WERI-Rb-1 (cell line): ENCODE results near the gene SH3TC1.

Source experiments
- DNase-seq: peaks from one replicate; pipeline ENCODE4 v3.0.0-alpha.2; 2020
- H3K27ac ChIP-seq: fragments of 250-450 bp; sonication (Bioruptor Pico); 2 replicates; pipeline ENCODE4 v1.5.1; 2020; ENCODE audit warnings: mild to moderate bottlenecking, moderate library complexity
- H3K27me3 ChIP-seq: fragments of 250-450 bp; sonication (Bioruptor Pico); 2 replicates; pipeline ENCODE4 v1.5.1; 2021; ENCODE audit warnings: mild to moderate bottlenecking, low read depth, moderate library complexity; ENCODE audit not compliant: insufficient read depth, severe bottlenecking
- H3K36me3 ChIP-seq: fragments of 250-450 bp; sonication (Bioruptor Pico); 2 replicates; pipeline ENCODE4 v1.5.1; 2020; ENCODE audit warnings: mild to moderate bottlenecking, moderate library complexity
- H3K4me3 ChIP-seq: 2 replicates; pipeline ENCODE4 v1.5.1; 2011; ENCODE audit warnings: low read depth, mild to moderate bottlenecking, control low read depth, low read length
- H3K9me3 ChIP-seq: fragments of 250-450 bp; sonication (Bioruptor Pico); 2 replicates; pipeline ENCODE4 v1.5.1; 2021; ENCODE audit warnings: mild to moderate bottlenecking, moderate library complexity; ENCODE audit not compliant: severe bottlenecking
- TF ChIP-seq, protein P1 (sequence below): IDR thresholded peaks from 2 replicates; pipeline ENCODE4 v1.5.1; 2011; ENCODE audit warnings: low read depth, mild to moderate bottlenecking, control low read depth, inconsistent platforms, low read length

SH3TC1 gene

DNA sequence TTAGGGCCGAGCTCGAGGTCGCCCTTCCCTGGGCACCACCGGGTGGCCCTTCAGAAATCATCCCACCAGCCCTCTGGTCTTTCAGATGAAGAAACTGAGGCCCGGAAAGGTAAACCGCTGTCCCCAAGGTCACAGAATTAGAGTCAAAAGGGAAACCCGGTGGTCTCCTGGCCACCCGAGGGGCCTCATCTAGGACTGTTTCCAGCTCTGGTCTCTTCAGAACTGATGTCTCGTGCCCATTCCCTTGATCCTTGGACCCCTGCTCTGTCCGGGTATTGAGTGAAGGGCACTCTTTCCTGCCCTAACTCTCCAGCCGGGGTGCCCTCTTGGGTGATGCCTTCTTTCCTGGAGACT, 71.3 kb downstream of the SH3TC1 start:
- no peak for DNase-seq
- TF ChIP-seq, protein P1, sequence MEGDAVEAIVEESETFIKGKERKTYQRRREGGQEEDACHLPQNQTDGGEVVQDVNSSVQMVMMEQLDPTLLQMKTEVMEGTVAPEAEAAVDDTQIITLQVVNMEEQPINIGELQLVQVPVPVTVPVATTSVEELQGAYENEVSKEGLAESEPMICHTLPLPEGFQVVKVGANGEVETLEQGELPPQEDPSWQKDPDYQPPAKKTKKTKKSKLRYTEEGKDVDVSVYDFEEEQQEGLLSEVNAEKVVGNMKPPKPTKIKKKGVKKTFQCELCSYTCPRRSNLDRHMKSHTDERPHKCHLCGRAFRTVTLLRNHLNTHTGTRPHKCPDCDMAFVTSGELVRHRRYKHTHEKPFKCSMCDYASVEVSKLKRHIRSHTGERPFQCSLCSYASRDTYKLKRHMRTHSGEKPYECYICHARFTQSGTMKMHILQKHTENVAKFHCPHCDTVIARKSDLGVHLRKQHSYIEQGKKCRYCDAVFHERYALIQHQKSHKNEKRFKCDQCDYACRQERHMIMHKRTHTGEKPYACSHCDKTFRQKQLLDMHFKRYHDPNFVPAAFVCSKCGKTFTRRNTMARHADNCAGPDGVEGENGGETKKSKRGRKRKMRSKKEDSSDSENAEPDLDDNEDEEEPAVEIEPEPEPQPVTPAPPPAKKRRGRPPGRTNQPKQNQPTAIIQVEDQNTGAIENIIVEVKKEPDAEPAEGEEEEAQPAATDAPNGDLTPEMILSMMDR, result no peak
- Histone ChIP-seq H3K4me3 (no peak overlapping the region), H3K36me3 (no peaks in the 10 kb centered on the region), H3K27me3 (no peaks in the 10 kb centered on the region), H3K27ac (no peak overlapping the region), H3K9me3 (no peaks in the 10 kb centered on the region)

DNA sequence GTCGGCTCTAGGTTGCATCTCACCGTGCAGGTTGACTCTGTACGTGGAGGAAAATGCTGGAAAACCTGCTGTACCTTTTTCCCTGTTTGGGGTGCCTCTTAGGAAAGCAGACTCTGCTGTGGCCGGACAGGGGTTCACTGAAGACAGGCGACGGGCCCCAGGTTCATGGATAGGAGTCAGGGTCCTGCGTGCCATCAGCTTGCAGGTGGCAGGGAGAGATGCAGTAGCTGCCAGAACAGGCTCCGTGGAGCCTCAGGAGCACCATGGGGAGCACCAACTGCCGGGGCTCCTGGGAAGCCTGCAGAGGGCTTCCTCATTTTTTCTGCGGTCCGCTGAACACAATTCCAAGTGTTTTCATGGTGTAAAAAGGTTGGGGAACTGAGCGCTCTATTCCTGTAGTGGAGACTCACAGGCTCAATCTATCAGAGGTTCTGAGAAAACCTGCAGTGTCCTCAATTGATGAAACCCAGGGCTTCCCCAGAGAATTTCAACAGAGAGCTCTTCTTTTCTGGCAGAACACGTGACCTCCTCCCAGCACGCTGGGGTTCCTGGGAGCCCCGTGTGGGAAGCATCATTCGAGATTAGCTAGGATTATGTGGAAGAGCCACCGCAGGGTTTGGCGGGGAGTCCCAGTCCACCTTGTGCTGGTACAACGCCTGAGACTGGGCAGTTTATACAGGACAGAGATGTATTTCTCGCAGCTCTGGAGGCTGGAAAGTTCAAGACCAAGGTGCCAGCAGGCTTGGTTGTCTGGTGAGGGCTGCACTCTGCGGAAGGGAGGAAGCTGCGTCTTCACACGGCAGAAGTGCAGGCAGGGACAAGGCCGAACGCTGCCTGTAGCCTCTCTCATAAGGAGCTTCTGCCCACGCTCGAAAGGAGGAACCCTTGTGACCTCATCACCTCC, 72.1 kb downstream of the SH3TC1 start:
- Histone ChIP-seq H3K27ac (no peak overlapping the region), H3K9me3 (no peaks in the 10 kb centered on the region), H3K27me3 (no peaks in the 10 kb centered on the region), H3K4me3 (no peak overlapping the region), H3K36me3 (no peaks in the 10 kb centered on the region)
- DNase-seq, result peak; percentile 45
- TF ChIP-seq, protein P1, result no peak

DNA sequence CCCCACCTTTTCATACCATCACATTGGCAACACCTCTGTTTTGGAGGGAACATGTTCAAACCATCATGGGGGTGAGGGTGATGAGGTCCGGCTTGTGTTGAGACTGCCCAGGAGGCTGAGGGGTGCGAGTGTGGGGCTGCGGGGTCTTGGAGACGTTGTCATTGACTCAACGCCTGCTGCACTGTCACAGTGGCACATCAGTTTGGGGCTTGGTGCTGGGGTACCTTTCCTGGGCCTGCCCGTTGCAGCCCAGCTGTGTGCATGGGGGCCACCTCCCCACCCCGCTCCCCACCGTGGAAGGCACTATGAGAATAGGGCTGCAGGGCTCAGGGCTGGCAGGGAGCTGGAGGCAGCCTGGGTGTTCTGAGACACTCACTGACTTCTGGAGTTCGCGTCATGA, 72.7 kb downstream of the SH3TC1 start:
- Histone ChIP-seq H3K27me3 (no peaks in the 10 kb centered on the region), H3K36me3 (no peaks in the 10 kb centered on the region), H3K27ac (no peak overlapping the region), H3K4me3 (no peak overlapping the region), H3K9me3 (no peaks in the 10 kb centered on the region)
- DNase-seq, result no peak
- TF ChIP-seq, protein P1, result no peak

DNA sequence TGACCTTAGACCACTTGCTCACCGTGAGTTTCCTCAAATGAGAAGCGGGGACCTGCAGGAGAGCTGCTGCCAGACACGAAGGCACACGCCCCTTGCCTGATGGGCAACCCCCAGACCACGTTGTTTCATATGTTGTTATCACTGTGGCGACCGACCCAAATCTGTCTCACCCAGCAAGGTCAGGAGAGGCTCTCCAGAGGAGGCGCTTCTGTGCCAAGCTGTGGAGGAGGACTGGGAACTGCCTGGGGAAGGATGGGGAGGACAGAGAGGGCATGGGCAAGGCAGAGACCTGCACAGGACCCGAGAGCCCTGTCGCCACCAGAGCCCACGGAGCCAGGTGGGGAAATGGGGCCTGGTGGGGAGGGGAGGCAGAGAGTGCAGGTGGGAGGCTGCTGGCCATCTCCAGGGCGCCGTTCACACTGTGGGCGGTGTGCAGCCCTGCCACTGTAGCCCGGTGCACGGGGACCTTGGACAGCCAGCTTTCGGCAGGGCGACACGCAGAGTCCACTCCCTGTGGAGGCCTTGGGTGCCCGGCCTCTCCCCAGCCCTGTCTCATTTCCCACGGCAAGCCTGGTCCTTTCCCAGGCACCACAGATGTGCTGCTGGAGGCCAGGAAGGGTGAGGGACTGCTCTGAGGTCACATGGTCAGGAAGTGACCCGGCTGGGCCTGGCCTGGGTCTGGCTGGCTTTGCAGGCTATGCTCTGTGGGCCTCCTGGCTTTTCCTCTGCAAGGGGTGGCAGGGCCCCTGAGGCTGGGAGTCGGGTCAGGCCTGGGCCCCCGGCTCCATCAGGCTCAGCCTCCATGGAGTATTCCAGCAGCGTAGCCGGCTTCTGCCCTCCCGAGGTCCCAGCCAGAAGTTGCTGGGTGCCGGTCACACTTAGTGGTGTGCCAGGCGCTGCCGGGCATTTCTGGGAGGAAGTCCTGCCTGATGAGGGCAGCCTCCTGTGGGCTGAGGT, 73.7 kb downstream of the SH3TC1 start:
- DNase-seq, result no peak
- Histone ChIP-seq H3K4me3 (no peak overlapping the region), H3K9me3 (no peaks in the 10 kb centered on the region), H3K36me3 (no peaks in the 10 kb centered on the region), H3K27ac (no peak overlapping the region), H3K27me3 (no peaks in the 10 kb centered on the region)
- TF ChIP-seq, protein P1, result no peak

DNA sequence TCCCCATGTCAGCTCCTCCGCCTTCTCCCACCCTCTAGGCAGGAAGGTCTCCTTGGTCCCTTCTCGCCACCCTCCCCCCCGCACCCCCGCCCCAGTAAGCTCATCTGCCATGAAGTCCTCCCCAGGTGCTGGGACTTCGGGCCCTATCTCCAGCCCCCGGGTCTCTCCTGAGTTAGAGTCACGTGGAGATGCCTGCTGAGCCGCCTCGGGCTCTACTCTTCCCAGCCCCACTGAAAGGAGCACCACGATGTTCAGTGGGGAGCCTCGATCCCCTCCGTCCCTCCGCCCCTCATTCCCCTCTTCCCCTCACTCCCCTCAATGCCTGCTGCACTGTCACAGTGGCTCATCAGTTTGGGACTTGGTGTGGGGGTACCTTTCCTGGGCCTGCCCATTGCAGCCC, 74.4 kb downstream of the SH3TC1 start:
- Histone ChIP-seq H3K36me3 (no peaks in the 10 kb centered on the region), H3K9me3 (no peaks in the 10 kb centered on the region), H3K27me3 (no peaks in the 10 kb centered on the region), H3K27ac (no peak overlapping the region), H3K4me3 (no peak overlapping the region)
- TF ChIP-seq, protein P1, result no peak
- no peak for DNase-seq
